22Rv1 (cell line): ENCODE measurements around the gene DUOX1.

ENCODE experiments used
- CTCF ChIP-seq: fragments of 450-650 bp; IDR thresholded peaks from 2 replicates; pipeline ENCODE4 v1.5.1; 2017; ENCODE audit warnings: mild to moderate bottlenecking
- ZFX ChIP-seq: fragments of 450-650 bp; IDR thresholded peaks from 2 replicates; pipeline ENCODE4 v1.6.1; 2017; ENCODE audit warnings: antibody characterized with exemption, borderline replicate concordance

DNA sequence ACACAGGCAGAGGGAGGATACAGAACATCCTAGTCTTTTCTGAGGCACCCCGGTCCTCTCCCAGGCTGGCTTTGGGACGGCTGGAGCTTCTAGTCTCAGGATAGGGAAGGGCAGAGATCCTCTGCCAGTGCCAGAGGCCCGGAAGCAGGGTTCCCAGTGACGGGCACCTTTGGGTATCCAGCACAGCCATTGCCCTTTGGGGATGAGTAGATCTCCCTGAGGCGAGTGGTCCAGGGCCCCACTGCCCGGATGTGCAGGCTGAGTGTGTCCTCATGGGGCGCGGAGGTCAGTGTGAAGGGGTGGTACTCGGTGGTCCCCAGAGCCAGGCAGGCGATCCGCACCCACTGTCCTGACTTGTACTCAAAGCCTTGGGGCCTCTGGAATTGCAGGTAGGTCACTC is 34.1 kb upstream of the DUOX1 start:
- TF ChIP-seq CTCF (no peak), ZFX (no peak)
